Mesendoderm (in vitro differentiated cells): ENCODE results near the gene ADIPOR2.

Source experiments
- DNase-seq: peaks from one replicate; pipeline ENCODE4 v3.0.0; 2013
- H2AK5ac ChIP-seq: 2 replicates; pipeline ENCODE4 v1.6.1; 2013; ENCODE audit warnings: low read length, inconsistent platforms
- H2BK120ac ChIP-seq: 2 replicates; pipeline ENCODE4 v1.6.1; 2013; ENCODE audit warnings: low read depth, mild to moderate bottlenecking, low read length, moderate library complexity, mixed read lengths
- H2BK15ac ChIP-seq: replicated peaks from 2 replicates; pipeline ENCODE4 v1.6.1; 2013; ENCODE audit warnings: low read depth, mild to moderate bottlenecking, moderate library complexity
- H2BK5ac ChIP-seq: 2 replicates; pipeline ENCODE4 v1.6.1; 2013; ENCODE audit warnings: low read length, inconsistent platforms
- H3K18ac ChIP-seq: 2 replicates; pipeline ENCODE4 v1.6.1; 2013; ENCODE audit warnings: mild to moderate bottlenecking, low read length, mixed read lengths
- H3K23ac ChIP-seq: one replicate; pipeline ENCODE4 v1.6.1; 2013; ENCODE audit warnings: low read length
- H3K27ac ChIP-seq: 2 replicates; pipeline ENCODE4 v1.5.1; 2013; ENCODE audit warnings: low read depth, mild to moderate bottlenecking, inconsistent platforms, low read length, moderate library complexity
- H3K27me3 ChIP-seq: 2 replicates; pipeline ENCODE4 v1.6.1; 2013; ENCODE audit warnings: low read length, control low read depth, mild to moderate bottlenecking, inconsistent platforms; ENCODE audit not compliant: insufficient read depth, poor library complexity
- H3K36me3 ChIP-seq: 2 replicates; pipeline ENCODE4 v1.6.1; 2013; ENCODE audit warnings: low read length, inconsistent platforms; ENCODE audit not compliant: control insufficient read depth, insufficient read depth
- H3K4ac ChIP-seq: one replicate; pipeline ENCODE4 v1.6.1; 2013; ENCODE audit warnings: low read depth, mild to moderate bottlenecking, low read length, moderate library complexity
- H3K4me1 ChIP-seq: 2 replicates; pipeline ENCODE4 v1.6.1; 2013; ENCODE audit warnings: low read depth, low read length, inconsistent platforms; ENCODE audit not compliant: control insufficient read depth
- H3K4me2 ChIP-seq: 2 replicates; pipeline ENCODE4 v1.6.1; 2013; ENCODE audit warnings: low read length
- H3K4me3 ChIP-seq: 2 replicates; pipeline ENCODE4 v1.5.1; 2013; ENCODE audit warnings: mild to moderate bottlenecking, low read length
- H3K56ac ChIP-seq: one replicate; pipeline ENCODE4 v1.6.1; 2013; ENCODE audit warnings: low read length
- H3K79me1 ChIP-seq: 2 replicates; pipeline ENCODE4 v1.6.1; 2013; ENCODE audit warnings: low read length, inconsistent platforms
- H3K79me2 ChIP-seq: 2 replicates; pipeline ENCODE4 v1.6.1; 2013; ENCODE audit warnings: mild to moderate bottlenecking, low read length; ENCODE audit not compliant: control insufficient read depth, insufficient read depth
- H3K9ac ChIP-seq: 2 replicates; pipeline ENCODE4 v1.6.1; 2013; ENCODE audit warnings: low read length, inconsistent platforms
- H4K5ac ChIP-seq: one replicate; pipeline ENCODE4 v1.6.1; 2013; ENCODE audit warnings: low read length
- H4K8ac ChIP-seq: one replicate; pipeline ENCODE4 v1.6.1; 2013; ENCODE audit warnings: low read depth, mild to moderate bottlenecking, control low read depth, low read length, moderate library complexity
- WGBS: extraction: QIAGEN DNeasy Blood & Tissue Kit; methylation state at CpG from one replicate; pipeline ENCODE4 v1.1.7; 2013; ENCODE audit warnings: low lambda C conversion rate, missing lambda C conversion rate; ENCODE audit not compliant: insufficient coverage; ENCODE audit errors: extremely low coverage; 5-methylcytosine and 5-hydroxymethylcytosine counted together

Gene ADIPOR2

GRCh38 chr12:1655225-1655788, 35.6 kb upstream of the ADIPOR2 start:
- no peaks in the 10 kb centered on the region for H3K27me3 ChIP-seq
- no peaks in the 10 kb centered on the region for H3K79me2 ChIP-seq
- no peak overlapping the region for H3K27ac ChIP-seq
- H3K23ac ChIP-seq = no peak overlapping the region
- no peaks in the 10 kb centered on the region for H3K36me3 ChIP-seq
- no peak overlapping the region for H3K4me3 ChIP-seq
- DNase-seq = no peak
- WGBS = no CpG with 5 or more reads among the region's 6 CpGs
- no peak overlapping the region for H3K4ac ChIP-seq
- H3K18ac ChIP-seq = no peak overlapping the region
- no peak overlapping the region for H2BK15ac ChIP-seq
- H4K5ac ChIP-seq = no peak overlapping the region
- no peak overlapping the region for H3K9ac ChIP-seq
- H2BK5ac ChIP-seq = no peak overlapping the region
- H3K4me2 ChIP-seq = no peak overlapping the region
- H4K8ac ChIP-seq = no peak overlapping the region
- no peaks in the 10 kb centered on the region for H3K79me1 ChIP-seq
- H2AK5ac ChIP-seq = no peak overlapping the region
- H3K56ac ChIP-seq = peak overlapping the region; percentile 43
- H3K4me1 ChIP-seq = no peaks in the 10 kb centered on the region
- H2BK120ac ChIP-seq = no peak overlapping the region

GRCh38 chr12:1656902-1657301, 34.0 kb upstream of the ADIPOR2 start:
- H3K27ac ChIP-seq = no peak overlapping the region
- no peak overlapping the region for H2BK15ac ChIP-seq
- H3K4me3 ChIP-seq = no peak overlapping the region
- H3K4me2 ChIP-seq = no peak overlapping the region
- no CpG with 5 or more reads among the region's 12 CpGs for WGBS
- H3K23ac ChIP-seq = no peak overlapping the region
- H3K9ac ChIP-seq = no peak overlapping the region
- no peak overlapping the region for H2BK5ac ChIP-seq
- no peak overlapping the region for H3K18ac ChIP-seq
- H3K79me1 ChIP-seq = no peaks in the 10 kb centered on the region
- H3K56ac ChIP-seq = no peak overlapping the region
- DNase-seq = no peak
- H2BK120ac ChIP-seq = no peak overlapping the region
- H2AK5ac ChIP-seq = peak overlapping the region; percentile 38
- H4K5ac ChIP-seq = no peak overlapping the region
- H4K8ac ChIP-seq = no peak overlapping the region
- H3K79me2 ChIP-seq = no peaks in the 10 kb centered on the region
- no peaks in the 10 kb centered on the region for H3K27me3 ChIP-seq
- H3K4me1 ChIP-seq = no peaks in the 10 kb centered on the region
- no peak overlapping the region for H3K4ac ChIP-seq
- H3K36me3 ChIP-seq = no peaks in the 10 kb centered on the region

- Histone ChIP-seq H3K4me1 (no peaks in the 10 kb centered on the region), H2BK120ac (no peak overlapping the region), H2BK5ac (no peak overlapping the region), H3K56ac (no peak overlapping the region), H2BK15ac (no peak overlapping the region), H3K4ac (no peak overlapping the region), H3K4me2 (no peak overlapping the region), H3K36me3 (no peaks in the 10 kb centered on the region), H3K27me3 (no peaks in the 10 kb centered on the region), H3K79me1 (no peaks in the 10 kb centered on the region), H4K8ac (no peak overlapping the region), H2AK5ac (no peak overlapping the region), H3K79me2 (no peaks in the 10 kb centered on the region), H3K27ac (no peak overlapping the region), H3K9ac (no peak overlapping the region), H3K18ac (no peak overlapping the region), H3K23ac (no peak overlapping the region), H3K4me3 (no peak overlapping the region), H4K5ac (no peak overlapping the region)
- no peak for DNase-seq
- no CpG with 5 or more reads among the region's 1 CpG for WGBS
Observed at GRCh38 chr12:1657688-1658087, 33.2 kb upstream of the ADIPOR2 start.

- no peak for DNase-seq
- Histone ChIP-seq H3K9ac (no peak overlapping the region), H3K23ac (no peak overlapping the region), H3K4me2 (no peak overlapping the region), H3K79me2 (no peaks in the 10 kb centered on the region), H3K27ac (no peak overlapping the region), H3K4me1 (no peaks in the 10 kb centered on the region), H3K4me3 (no peak overlapping the region), H2BK15ac (no peak overlapping the region), H3K4ac (no peak overlapping the region), H3K36me3 (no peaks in the 10 kb centered on the region), H2BK120ac (no peak overlapping the region), H2BK5ac (no peak overlapping the region), H2AK5ac (no peak overlapping the region), H3K18ac (no peak overlapping the region), H3K79me1 (no peaks in the 10 kb centered on the region), H4K8ac (no peak overlapping the region), H3K27me3 (no peaks in the 10 kb centered on the region), H4K5ac (no peak overlapping the region), H3K56ac (peak overlapping the region; percentile 17)
- no CpG with 5 or more reads among the region's 20 CpGs for WGBS
Observed at GRCh38 chr12:1660304-1661187, 30.3 kb upstream of the ADIPOR2 start.

GRCh38 chr12:1661553-1662335, 29.1 kb upstream of the ADIPOR2 start:
- peak overlapping the region; percentile 67 for H3K27ac ChIP-seq
- H3K4me2 ChIP-seq = peak overlapping the region; percentile 92
- peak overlapping the region; percentile 89 for H3K18ac ChIP-seq
- peak; percentile 72 for DNase-seq
- H3K36me3 ChIP-seq = no peaks in the 10 kb centered on the region
- H2BK15ac ChIP-seq = peak overlapping the region; percentile 21
- peak overlapping the region; percentile 96 for H3K56ac ChIP-seq
- H4K5ac ChIP-seq = no peak overlapping the region
- H3K79me2 ChIP-seq = no peaks in the 10 kb centered on the region
- no CpG with 5 or more reads among the region's 69 CpGs for WGBS
- H2BK5ac ChIP-seq = peak overlapping the region; percentile 59
- no peaks in the 10 kb centered on the region for H3K27me3 ChIP-seq
- H3K4ac ChIP-seq = peak overlapping the region; percentile 38
- peak overlapping the region; percentile 86 for H3K4me3 ChIP-seq
- no peaks in the 10 kb centered on the region for H3K79me1 ChIP-seq
- H2AK5ac ChIP-seq = no peak overlapping the region
- peak overlapping the region; percentile 45 for H3K23ac ChIP-seq
- no peaks in the 10 kb centered on the region for H3K4me1 ChIP-seq
- H4K8ac ChIP-seq = no peak overlapping the region
- no peak overlapping the region for H2BK120ac ChIP-seq
- peak overlapping the region; percentile 76 for H3K9ac ChIP-seq
